Right lobe of liver (tissue), 6 donors: ENCODE measurements around the gene ZSWIM1. TPM values are rescaled to one million over a fixed set of nuclear protein-coding genes. Genes with fewer than 3 reads are reported as not detected.

Experiments used
- ATAC-seq, 4 donors: fragments of 200-7000 bp; cut with Tn5 transposase; one replicate each; pipeline ENCODE4 v1.9.1; 2020; ENCODE audit warnings: mild to moderate bottlenecking in 4 of 4, moderate library complexity in 4 of 4
- DNase-seq, 3 donors: peaks; one replicate each; pipeline ENCODE4 v3.0.0-alpha.2; 2020
- H3K27ac ChIP-seq, 3 donors: fragments of 200-600 bp; one replicate each; pipeline ENCODE4 v1.8.0; 2022
- H3K27me3 ChIP-seq, 2 donors: fragments of 200-600 bp; one replicate each; pipeline ENCODE4 v1.8.0; 2022
- H3K36me3 ChIP-seq, 4 donors: fragments of 200-600 bp; sonication (generic) in 1 of 4; one replicate each; pipeline versions ENCODE4 v1.5.1 to v1.8.0; 2017 to 2022; ENCODE audit warnings: control low read depth in 1 of 4
- H3K4me1 ChIP-seq, 4 donors: fragments of 200-600 bp; sonication (generic) in 1 of 4; one replicate each; pipeline versions ENCODE4 v1.5.1 to v1.8.0; 2017 to 2022; ENCODE audit warnings: control low read depth in 1 of 4
- H3K4me3 ChIP-seq, 3 donors: fragments of 200-600 bp; one replicate each; pipeline ENCODE4 v1.8.0; 2022
- H3K9me3 ChIP-seq, 4 donors: fragments of 200-600 bp; sonication (generic) in 1 of 4; one replicate each; pipeline versions ENCODE4 v1.5.1 to v1.8.0; 2017 to 2022; ENCODE audit warnings: control low read depth in 1 of 4
- POLR2A ChIP-seq: fragments of 450-650 bp; IDR thresholded peaks from one replicate; pipeline ENCODE4 v1.6.1; 2017; ENCODE audit warnings: antibody characterized with exemption, mild to moderate bottlenecking
- WGBS: methylation state at CpG from one replicate; pipeline ENCODE4 v1.1.6; 2018; ENCODE audit warnings: low coverage, low lambda C conversion rate; ENCODE audit not compliant: insufficient coverage; ENCODE audit errors: missing lambda C conversion rate; 5-methylcytosine and 5-hydroxymethylcytosine counted together
- intact Hi-C, 2 donors: fragments of 100-400 bp; cut with DNase I; formaldehyde crosslinking; loops; one replicate each; pipeline versions ENCODE4 v1.11.2 to v1.14.1; 2022
- long read RNA-seq: library from polyadenylated mRNA; unstranded; transcript quantifications from one replicate; pipeline ENCODE4 v2.0.0, GENCODE V29; 2019
- total RNA-seq, 6 experiments: library from RNA; depleted of rRNA in 2 of 6; stranded (reverse); fragments of >200 nt in 2 of 6; fragmentation: NEBNext Ultra II Directional in 3 of 6; extraction: Animal tissue kit (Norgen Biotek cat#: 25700) in 3 of 6; gene quantifications; one replicate each; pipeline versions ENCODE4 v1.1.0 to v1.2.4, GENCODE V29; 2016 to 2023
- TF ChIP-seq, protein P1 (sequence below), 4 donors: fragments of 200-600 bp in 3 of 4; fragments of 450-650 bp in 1 of 4; IDR thresholded peaks; one replicate each; pipeline versions ENCODE4 v1.5.1 to v1.8.0; 2016 to 2022; ENCODE audit warnings: antibody characterized with exemption in 4 of 4, mild to moderate bottlenecking in 2 of 4
- donor health status: DM: no; HTN: yes; CAD: no.
- donor health status: DM: no; HTN: no; CAD: no.
- donor health status: DM: no; HTN: no; CAD: no.
- donor health status: DM: no; HTN: yes; CAD: no.
- donor health status: DM: no; HTN: yes; CAD: no.

Gene ZSWIM1
- total RNA-seq = 1 to 10 TPM; 2.4 to 3.3 (median 3.1) TPM
- long read RNA-seq = 0 reads

DNA sequence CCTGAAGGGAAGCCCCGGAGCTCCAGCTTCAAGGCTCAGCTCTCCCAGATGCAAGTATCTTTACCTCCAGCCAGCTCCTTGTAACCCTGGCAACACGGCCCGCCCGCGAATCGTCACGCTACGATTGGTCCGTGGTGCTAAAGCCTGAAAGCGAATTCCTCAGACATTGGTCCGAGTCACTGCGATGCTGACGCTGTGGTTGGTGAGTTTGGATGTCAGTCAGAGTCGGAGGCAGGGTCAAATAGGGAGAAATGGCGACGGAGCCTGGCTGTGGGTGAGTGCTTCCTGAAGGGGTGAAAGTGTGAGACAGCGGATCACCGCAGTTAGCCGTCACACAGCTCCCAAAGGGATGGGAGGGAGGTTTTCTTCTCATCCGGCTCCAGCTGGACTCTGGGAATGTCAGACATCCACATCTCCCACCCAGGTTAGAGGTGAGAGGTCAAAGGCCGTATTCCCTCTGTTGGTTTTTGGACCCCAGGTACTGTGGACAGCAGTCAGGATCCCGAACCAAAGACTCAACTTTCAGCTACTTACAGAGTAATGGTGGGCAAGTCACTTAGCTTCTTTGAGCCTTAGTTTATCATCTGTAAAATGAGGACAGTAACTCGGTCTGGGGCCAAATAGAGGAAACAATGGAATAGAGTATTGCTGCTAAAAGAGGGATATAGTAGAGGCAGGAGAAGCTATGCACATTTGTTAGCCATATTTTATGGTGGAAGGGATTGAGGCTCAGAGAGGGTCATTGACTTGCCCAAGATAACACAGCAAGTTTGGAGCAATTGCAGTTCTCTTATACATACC lies at the start of gene ZSWIM1:
Gene ZSWIM1, plus strand, starts transcription at position 240 of the 801 bp plus-strand sequence. CDS start 1,366 bp downstream, outside the sequence.
- 1% methylated on average over 21 of the region's 23 CpGs for WGBS
- intact Hi-C loops = loop anchor here in 1 of 2 donors (10.0 kb wide), 1 partner anchor 84 kb away; no protein-coding TSS in a partner anchor
- peak within 1 kb of the TSS; percentile 51 to 68 (median 68) for H3K4me3 ChIP-seq

DNA sequence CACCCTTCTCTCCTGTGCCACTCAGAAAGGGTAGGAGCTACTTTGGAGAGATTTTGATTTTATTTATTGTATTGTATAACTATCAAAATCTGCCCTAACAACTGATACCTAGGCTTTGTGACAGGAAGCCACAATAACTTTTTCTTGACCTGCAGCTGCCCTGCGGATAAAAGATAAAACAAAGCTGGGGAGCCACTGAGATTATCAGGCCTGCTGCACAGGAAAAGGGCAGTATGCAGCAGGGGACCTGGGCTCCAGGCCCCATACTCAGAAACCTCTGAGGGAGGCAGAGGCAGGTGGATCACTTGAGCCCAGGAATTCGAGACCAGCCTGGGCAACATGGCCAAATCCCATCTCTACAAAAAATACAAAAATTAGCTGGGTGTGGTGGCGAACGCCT lies 48.4 kb upstream of the ZSWIM1 start:
- TF ChIP-seq, protein P1, sequence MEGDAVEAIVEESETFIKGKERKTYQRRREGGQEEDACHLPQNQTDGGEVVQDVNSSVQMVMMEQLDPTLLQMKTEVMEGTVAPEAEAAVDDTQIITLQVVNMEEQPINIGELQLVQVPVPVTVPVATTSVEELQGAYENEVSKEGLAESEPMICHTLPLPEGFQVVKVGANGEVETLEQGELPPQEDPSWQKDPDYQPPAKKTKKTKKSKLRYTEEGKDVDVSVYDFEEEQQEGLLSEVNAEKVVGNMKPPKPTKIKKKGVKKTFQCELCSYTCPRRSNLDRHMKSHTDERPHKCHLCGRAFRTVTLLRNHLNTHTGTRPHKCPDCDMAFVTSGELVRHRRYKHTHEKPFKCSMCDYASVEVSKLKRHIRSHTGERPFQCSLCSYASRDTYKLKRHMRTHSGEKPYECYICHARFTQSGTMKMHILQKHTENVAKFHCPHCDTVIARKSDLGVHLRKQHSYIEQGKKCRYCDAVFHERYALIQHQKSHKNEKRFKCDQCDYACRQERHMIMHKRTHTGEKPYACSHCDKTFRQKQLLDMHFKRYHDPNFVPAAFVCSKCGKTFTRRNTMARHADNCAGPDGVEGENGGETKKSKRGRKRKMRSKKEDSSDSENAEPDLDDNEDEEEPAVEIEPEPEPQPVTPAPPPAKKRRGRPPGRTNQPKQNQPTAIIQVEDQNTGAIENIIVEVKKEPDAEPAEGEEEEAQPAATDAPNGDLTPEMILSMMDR (IDR thresholded peaks at IDR 0.05) = no peak
- TF ChIP-seq POLR2A = no peak
- no peaks in the 10 kb centered on the region for H3K36me3 ChIP-seq
- no peaks in the 10 kb centered on the region for H3K9me3 ChIP-seq
- intact Hi-C loops = no loop called here
- 77% methylated on average over 3 of the region's 4 CpGs for WGBS
- no peaks in the 10 kb centered on the region for H3K27me3 ChIP-seq
- ATAC-seq (no peak), DNase-seq (no peak)
- no peak overlapping the region for H3K4me3 ChIP-seq
- peaks cover 0 to 7% (median 0%) of the 10 kb centered on the region in 4 donors for H3K4me1 ChIP-seq
- peak overlapping the region; percentile 58 to 83 (median 69) for H3K27ac ChIP-seq

More for the DNA sequence above, at the start of gene ZSWIM1:
- H3K36me3 ChIP-seq = peaks cover 0 to 23% (median 0%) of the 10 kb centered on the region in 4 donors
- peak; percentile 98 to 99 (median 99) for DNase-seq
- H3K27me3 ChIP-seq = no peaks in the 10 kb centered on the region
- peak within 1 kb of the TSS; percentile 16 to 68 (median 64) for H3K27ac ChIP-seq
- no peaks in the 10 kb centered on the region for H3K9me3 ChIP-seq
- TF ChIP-seq, protein P1 (IDR thresholded peaks at IDR 0.05) = no peak
- TF ChIP-seq POLR2A = peak; percentile 53
- H3K4me1 ChIP-seq = peaks cover 0 to 12% (median 4%) of the 10 kb centered on the region in 4 donors
- peak; percentile 98 to 100 (median 99) for ATAC-seq

DNA sequence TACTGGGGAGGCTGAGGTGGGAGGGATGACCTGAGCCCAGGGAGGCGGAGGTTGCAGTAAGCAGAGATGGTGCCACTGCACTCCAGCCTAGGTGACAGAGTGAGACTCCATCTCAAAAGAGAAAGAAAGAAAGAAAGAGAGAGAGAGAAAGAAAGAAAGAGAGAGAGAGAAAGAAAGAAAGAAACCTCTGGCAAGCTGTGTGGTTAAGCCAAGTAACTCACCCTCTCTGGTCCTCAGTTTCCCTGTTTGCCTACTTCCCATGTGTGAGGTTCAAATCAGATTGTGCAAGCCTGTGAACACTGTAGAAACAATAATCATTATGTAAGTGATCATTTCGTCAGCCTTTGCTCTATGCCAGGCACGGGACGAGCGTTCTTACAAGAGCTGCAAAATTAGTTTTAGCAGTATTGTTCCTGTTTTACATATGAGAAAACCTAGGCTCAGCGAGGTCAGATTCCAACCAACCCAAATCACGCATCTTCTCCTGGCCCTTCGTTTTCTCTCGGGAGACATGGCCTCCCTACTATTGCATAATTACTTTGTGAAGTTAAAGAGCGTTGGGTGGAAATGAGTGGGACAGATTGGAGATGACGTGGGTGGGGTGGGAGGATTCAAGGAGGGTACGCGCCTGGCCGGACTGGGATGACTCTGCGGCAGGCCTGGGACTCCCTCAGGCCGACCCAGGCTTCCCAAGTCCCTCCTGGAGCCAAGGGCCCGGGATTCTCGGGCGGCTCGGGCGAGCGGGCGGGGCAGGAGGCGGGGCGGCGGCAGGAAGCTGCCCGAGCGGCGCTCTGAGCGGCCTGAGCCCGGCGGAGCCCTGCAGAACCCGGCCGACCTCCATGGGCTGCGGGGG lies 47.8 kb upstream of the ZSWIM1 start, which contains the start of gene SNX21:
Gene SNX21, plus strand, starts transcription at position 770 of the 853 bp plus-strand sequence. CDS start 121 bp downstream, outside the sequence.
- intact Hi-C loops = no loop called here
- H3K36me3 ChIP-seq = no peaks in the 10 kb centered on the region
- peak; percentile 66 for TF ChIP-seq POLR2A
- TF ChIP-seq, protein P1 (IDR thresholded peaks at IDR 0.05) = no peak

More for the DNA sequence above, 47.8 kb upstream of the ZSWIM1 start, which contains the start of gene SNX21:
- Histone ChIP-seq H3K4me1 (peaks cover 0 to 7% (median 0%) of the 10 kb centered on the region in 4 donors), H3K27me3 (no peaks in the 10 kb centered on the region), H3K27ac (peak within 1 kb of the TSS; percentile 58 to 83 (median 69)), H3K4me3 (peak within 1 kb of the TSS; percentile 48 to 80 (median 63)), H3K9me3 (no peaks in the 10 kb centered on the region)
- ATAC-seq = peak; percentile 85 to 92 (median 90)
- DNase-seq = peak; percentile 79 to 86 (median 83)
- 8% methylated on average over 17 of the region's 35 CpGs for WGBS
